Chondrocyte (in vitro differentiated cells): Measurements from ENCODE around the gene EI24. TPM values are rescaled to one million over a fixed set of nuclear protein-coding genes. Genes with fewer than 3 reads are reported as not detected.

Experiments
- DNase-seq: peaks from one replicate; pipeline ENCODE4 v3.0.0; 2021; ENCODE audit warnings: mixed read lengths, low spot score
- H3K27ac Mint-ChIP-seq: one replicate; pipeline ENCODE4 v1.8.0; 2021; ENCODE audit warnings: mild to moderate bottlenecking, moderate library complexity, mixed read lengths; ENCODE audit not compliant: unreplicated experiment
- H3K27me3 Mint-ChIP-seq: 2 replicates; pipeline ENCODE4 v1.8.0; 2021; ENCODE audit warnings: low read depth, mixed read lengths
- H3K36me3 Mint-ChIP-seq: 2 replicates; pipeline ENCODE4 v1.8.0; 2021; ENCODE audit warnings: low read depth, mixed read lengths
- H3K4me1 Mint-ChIP-seq: 2 replicates; pipeline ENCODE4 v1.8.0; 2021; ENCODE audit warnings: low read depth, mild to moderate bottlenecking, mixed read lengths
- H3K4me3 Mint-ChIP-seq: one replicate; pipeline ENCODE4 v1.8.0; 2021; ENCODE audit warnings: mild to moderate bottlenecking, moderate library complexity, mixed read lengths; ENCODE audit not compliant: unreplicated experiment
- H3K9me3 Mint-ChIP-seq: 2 replicates; pipeline ENCODE4 v1.8.0; 2021; ENCODE audit warnings: low read depth, mixed read lengths
- total RNA-seq: library from RNA; stranded (reverse); gene quantifications from 3 replicates; pipeline ENCODE4 v1.2.1, GENCODE V29; 2021
- TF ChIP-seq, protein P1 (sequence below): fragments of 200-600 bp; sonication (generic); IDR thresholded peaks from 2 replicates; pipeline ENCODE4 v1.5.0; 2021; ENCODE audit warnings: antibody characterized with exemption, mild to moderate bottlenecking, moderate library complexity

EI24 gene
- total RNA-seq, 1 donor from 2014 or later, result 91.1 TPM

GRCh38 chr11:125625225-125625629 is 56.0 kb downstream of the EI24 start:
- Mint-ChIP-seq H3K9me3 (no peaks in the 10 kb centered on the region), H3K36me3 (peaks cover 6% of the 10 kb centered on the region), H3K27ac (peak overlapping the region; percentile 88), H3K4me1 (peaks cover 49% of the 10 kb centered on the region), H3K27me3 (no peaks in the 10 kb centered on the region), H3K4me3 (peak overlapping the region; percentile 84)
- peak; percentile 89 for DNase-seq
- TF ChIP-seq, protein P1, sequence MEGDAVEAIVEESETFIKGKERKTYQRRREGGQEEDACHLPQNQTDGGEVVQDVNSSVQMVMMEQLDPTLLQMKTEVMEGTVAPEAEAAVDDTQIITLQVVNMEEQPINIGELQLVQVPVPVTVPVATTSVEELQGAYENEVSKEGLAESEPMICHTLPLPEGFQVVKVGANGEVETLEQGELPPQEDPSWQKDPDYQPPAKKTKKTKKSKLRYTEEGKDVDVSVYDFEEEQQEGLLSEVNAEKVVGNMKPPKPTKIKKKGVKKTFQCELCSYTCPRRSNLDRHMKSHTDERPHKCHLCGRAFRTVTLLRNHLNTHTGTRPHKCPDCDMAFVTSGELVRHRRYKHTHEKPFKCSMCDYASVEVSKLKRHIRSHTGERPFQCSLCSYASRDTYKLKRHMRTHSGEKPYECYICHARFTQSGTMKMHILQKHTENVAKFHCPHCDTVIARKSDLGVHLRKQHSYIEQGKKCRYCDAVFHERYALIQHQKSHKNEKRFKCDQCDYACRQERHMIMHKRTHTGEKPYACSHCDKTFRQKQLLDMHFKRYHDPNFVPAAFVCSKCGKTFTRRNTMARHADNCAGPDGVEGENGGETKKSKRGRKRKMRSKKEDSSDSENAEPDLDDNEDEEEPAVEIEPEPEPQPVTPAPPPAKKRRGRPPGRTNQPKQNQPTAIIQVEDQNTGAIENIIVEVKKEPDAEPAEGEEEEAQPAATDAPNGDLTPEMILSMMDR, result no peak

- H3K27me3 Mint-ChIP-seq, result no peaks in the 10 kb centered on the region
- H3K4me3 Mint-ChIP-seq, result peak overlapping the region; percentile 84
- H3K9me3 Mint-ChIP-seq, result no peaks in the 10 kb centered on the region
These were observed 56.5 kb downstream of the EI24 start for GRCh38 chr11:125625630-125626287.

GRCh38 chr11:125626288-125626950 is 57.1 kb downstream of the EI24 start:
- Mint-ChIP-seq H3K27ac (peak overlapping the region; percentile 88), H3K4me1 (peaks cover 45% of the 10 kb centered on the region), H3K9me3 (no peaks in the 10 kb centered on the region), H3K36me3 (peaks cover 4% of the 10 kb centered on the region), H3K4me3 (peak overlapping the region; percentile 84), H3K27me3 (no peaks in the 10 kb centered on the region)
- TF ChIP-seq, protein P1, result peak; percentile 75
- no peak for DNase-seq

More at GRCh38 chr11:125625630-125626287, 56.5 kb downstream of the EI24 start:
- TF ChIP-seq, protein P1, result no peak
- peaks cover 3% of the 10 kb centered on the region for H3K36me3 Mint-ChIP-seq
- peaks cover 49% of the 10 kb centered on the region for H3K4me1 Mint-ChIP-seq
- H3K27ac Mint-ChIP-seq, result peak overlapping the region; percentile 88
- peak; percentile 93 for DNase-seq

- peak overlapping the region; percentile 88 for H3K27ac Mint-ChIP-seq
- peaks cover 5% of the 10 kb centered on the region for H3K36me3 Mint-ChIP-seq
- peaks cover 35% of the 10 kb centered on the region for H3K4me1 Mint-ChIP-seq
- H3K27me3 Mint-ChIP-seq, result no peaks in the 10 kb centered on the region
- TF ChIP-seq, protein P1, result no peak
- H3K4me3 Mint-ChIP-seq, result peak overlapping the region; percentile 84
- no peaks in the 10 kb centered on the region for H3K9me3 Mint-ChIP-seq
- no peak for DNase-seq
These were observed 58.1 kb downstream of the EI24 start for GRCh38 chr11:125627236-125627910.

Other genes with a start within 250 kb of the EI24 start
- 35.6 to 62.3 TPM (median 56.6 TPM) in 3 replicates for gene FEZ1, start 73.2 kb upstream of the EI24 start, total RNA-seq
- 247 to 286 TPM (median 252 TPM) in 3 replicates for gene STT3A, start 23.4 kb downstream of the EI24 start, total RNA-seq
- 18.3 to 28.4 TPM (median 23.5 TPM) in 3 replicates for gene CHEK1, start 55.7 kb downstream of the EI24 start, total RNA-seq
- gene ACRV1, start 111.4 kb downstream of the EI24 start, total RNA-seq, result 0.20 to 0.56 TPM in 2 of 3 replicates, not detected in the other
- not detected in 3 replicates for gene PATE1, start 176.8 kb downstream of the EI24 start, total RNA-seq
- gene PATE2, start 209.4 kb downstream of the EI24 start, total RNA-seq, result not detected in 3 replicates
- gene PATE3, start 218.7 kb downstream of the EI24 start, total RNA-seq, result not detected in 3 replicates